GM18502 (cell line): ENCODE data around the gene PRR4.

Source experiments
- ATAC-seq: cut with Tn5 transposase; IDR thresholded peaks from one replicate; pipeline ENCODE4 v1.9.1; 2021; ENCODE audit warnings: mild to moderate bottlenecking; ENCODE audit not compliant: unreplicated experiment, poor library complexity

Gene PRR4

GRCh38 chr12:10849425-10849878 is at the start of gene PRR4:
Gene PRR4 (minus strand): TSS chr12:10849475. CDS start chr12:10849437, 38 bp downstream.
- ATAC-seq = no peak

GRCh38 chr12:10896854-10897253 is 47.6 kb upstream of the PRR4 start:
- ATAC-seq = no peak

- no peak for ATAC-seq
These were observed 42.7 kb upstream of the PRR4 start for GRCh38 chr12:10891937-10892336.

- no peak for ATAC-seq
These were observed 40.0 kb upstream of the PRR4 start for GRCh38 chr12:10889226-10889625.

- no peak for ATAC-seq
These were observed 34.9 kb upstream of the PRR4 start, which contains the start of gene PRH1 for GRCh38 chr12:10884086-10884725. Gene PRH1 (minus strand): TSS chr12:10884255. CDS start chr12:10884217, 38 bp downstream.

- no peak for ATAC-seq
These were observed 24.1 kb upstream of the PRR4 start for GRCh38 chr12:10873378-10873777.

GRCh38 chr12:10867381-10867780 is 18.1 kb upstream of the PRR4 start:
- ATAC-seq = no peak

- ATAC-seq = no peak
These were observed 14.4 kb upstream of the PRR4 start for GRCh38 chr12:10863512-10864218.

- no peak for ATAC-seq
These were observed 12.1 kb upstream of the PRR4 start for GRCh38 chr12:10861366-10861765.

- no peak for ATAC-seq
These were observed 6.5 kb upstream of the PRR4 start for GRCh38 chr12:10855807-10856206.

- no peak for ATAC-seq
These were observed 4.5 kb upstream of the PRR4 start for GRCh38 chr12:10853776-10854175.

GRCh38 chr12:10851243-10851858 is 2.1 kb upstream of the PRR4 start:
- no peak for ATAC-seq

GRCh38 chr12:10847744-10848143 is 1.5 kb downstream of the PRR4 start:
- no peak for ATAC-seq

GRCh38 chr12:10842862-10843261 is 6.4 kb downstream of the PRR4 start:
- no peak for ATAC-seq

GRCh38 chr12:10838461-10838860 is 10.8 kb downstream of the PRR4 start:
- no peak for ATAC-seq

GRCh38 chr12:10829994-10830393 is 19.3 kb downstream of the PRR4 start:
- no peak for ATAC-seq

GRCh38 chr12:10826258-10826657 is 23.0 kb downstream of the PRR4 start, which contains the start of gene TAS2R10:
Gene TAS2R10 (minus strand): TSS chr12:10826358. CDS start chr12:10826269, 89 bp downstream.
- ATAC-seq = no peak

GRCh38 chr12:10824957-10825356 is 24.3 kb downstream of the PRR4 start:
- ATAC-seq = no peak

GRCh38 chr12:10811883-10812536 is 37.3 kb downstream of the PRR4 start:
- no peak for ATAC-seq

- ATAC-seq = no peak
These were observed 39.2 kb downstream of the PRR4 start, which contains the start of gene TAS2R9 for GRCh38 chr12:10810068-10810467. Gene TAS2R9 (minus strand): TSS chr12:10810168. CDS start chr12:10810075, 93 bp downstream.

- ATAC-seq = no peak
These were observed 42.1 kb downstream of the PRR4 start, which contains the start of gene TAS2R8 for GRCh38 chr12:10807186-10807585. Gene TAS2R8 (minus strand): TSS chr12:10807286. CDS start chr12:10806980, 306 bp downstream.
